HG03469 (cell line): ENCODE data around the gene FKBP8.

Experiments
- ATAC-seq: cut with Tn5 transposase; IDR thresholded peaks from one replicate; pipeline ENCODE4 v1.9.1; 2021; ENCODE audit warnings: mild to moderate bottlenecking, moderate library complexity, moderate number of reproducible peaks; ENCODE audit not compliant: unreplicated experiment

Gene FKBP8

GRCh38 chr19:18503337-18503970 lies 39.9 kb downstream of the FKBP8 start:
- no peak for ATAC-seq

GRCh38 chr19:18502638-18503294 lies 40.6 kb downstream of the FKBP8 start:
- ATAC-seq = no peak

GRCh38 chr19:18502246-18502637 lies 41.1 kb downstream of the FKBP8 start:
- ATAC-seq = no peak

- ATAC-seq = no peak
Observed at GRCh38 chr19:18501832-18502231, 41.5 kb downstream of the FKBP8 start.

GRCh38 chr19:18501351-18501750 lies 42.0 kb downstream of the FKBP8 start:
- no peak for ATAC-seq

- no peak for ATAC-seq
Observed at GRCh38 chr19:18500799-18501198, 42.6 kb downstream of the FKBP8 start.

GRCh38 chr19:18500376-18500775 lies 43.0 kb downstream of the FKBP8 start:
- no peak for ATAC-seq

GRCh38 chr19:18499055-18499775 lies 44.2 kb downstream of the FKBP8 start:
- no peak for ATAC-seq

- ATAC-seq = no peak
Observed at GRCh38 chr19:18496980-18497256, 46.5 kb downstream of the FKBP8 start.

- ATAC-seq = no peak
Observed at GRCh38 chr19:18496167-18496979, 47.0 kb downstream of the FKBP8 start.

GRCh38 chr19:18495204-18495911 lies 48.0 kb downstream of the FKBP8 start:
- no peak for ATAC-seq

- ATAC-seq = no peak
Observed at GRCh38 chr19:18494267-18494607, 49.1 kb downstream of the FKBP8 start.

GRCh38 chr19:18493440-18494266 lies 49.7 kb downstream of the FKBP8 start:
- ATAC-seq = no peak

- no peak for ATAC-seq
Observed at GRCh38 chr19:18491995-18492953, 51.1 kb downstream of the FKBP8 start.

GRCh38 chr19:18490728-18491127 lies 52.6 kb downstream of the FKBP8 start:
- no peak for ATAC-seq

- ATAC-seq = no peak
Observed at GRCh38 chr19:18489627-18490184, 53.7 kb downstream of the FKBP8 start.

GRCh38 chr19:18488838-18489626 lies 54.3 kb downstream of the FKBP8 start:
- ATAC-seq = no peak

GRCh38 chr19:18488403-18488723 lies 55.0 kb downstream of the FKBP8 start:
- ATAC-seq = no peak
